Thyroid gland (tissue), 4 donors: ENCODE results near the gene SAMD4A. TPM values are rescaled to one million over a fixed set of nuclear protein-coding genes. Genes with fewer than 3 reads are reported as not detected.

ENCODE experiments used
- DNase-seq, 2 donors: peaks; one replicate each; pipeline ENCODE4 v3.0.0-alpha.2; 2019
- H3K27ac ChIP-seq, 3 donors: fragments of 200-600 bp; sonication (generic); 1 replicate in 2 of 3; 2 replicates in 1 of 3; pipeline ENCODE4 v1.5.1; 2016 to 2019; ENCODE audit warnings: mild to moderate bottlenecking in 1 of 3, moderate library complexity in 1 of 3
- H3K27me3 ChIP-seq: fragments of 200-600 bp; sonication (generic); one replicate; pipeline ENCODE4 v1.5.1; 2019
- H3K36me3 ChIP-seq, 2 donors: fragments of 200-600 bp; sonication (generic); one replicate each; pipeline ENCODE4 v1.5.1; 2016 to 2019
- H3K4me1 ChIP-seq, 2 donors: fragments of 200-600 bp; sonication (generic); one replicate each; pipeline ENCODE4 v1.5.1; 2017 to 2019
- H3K4me3 ChIP-seq, 3 donors: fragments of 200-600 bp; sonication (generic); replicated peaks in 1 of 3; 1 replicate in 2 of 3; 2 replicates in 1 of 3; pipeline ENCODE4 v1.5.1; 2016; ENCODE audit warnings: mild to moderate bottlenecking in 1 of 3
- H3K9me3 ChIP-seq: fragments of 200-600 bp; sonication (generic); one replicate; pipeline ENCODE4 v1.5.1; 2017
- POLR2A ChIP-seq, 2 donors: fragments of 450-650 bp; IDR thresholded peaks; one replicate each; pipeline ENCODE4 v1.6.1; 2017; ENCODE audit warnings: antibody characterized with exemption in 2 of 2, mild to moderate bottlenecking in 2 of 2, moderate library complexity in 1 of 2
- WGBS, 2 donors: methylation state at CpG; one replicate each; pipeline ENCODE4 v1.1.5; 2017; 5-methylcytosine and 5-hydroxymethylcytosine counted together
- intact Hi-C: fragments of 100-400 bp; cut with DNase I; formaldehyde crosslinking; loops from one replicate; pipeline ENCODE4 v1.15.1; 2023
- total RNA-seq, 4 donors: library from RNA; depleted of rRNA; stranded (reverse); fragments of >200 nt; gene quantifications; one replicate each; pipeline ENCODE4 v1.2.3, GENCODE V29; 2016
- TF ChIP-seq, protein P1 (sequence below), 6 experiments: fragments of 200-600 bp in 3 of 6; fragments of 450-650 bp in 3 of 6; sonication (generic) in 3 of 6; IDR thresholded peaks; one replicate each; pipeline ENCODE4 v1.5.1; 2016 to 2019; ENCODE audit warnings: antibody characterized with exemption in 6 of 6, mild to moderate bottlenecking in 2 of 6, inconsistent platforms in 1 of 6, moderate library complexity in 1 of 6

SAMD4A gene
- total RNA-seq, 4 donors from 2014 or later: 12.6 to 32.7 (median 17.6) TPM

DNA sequence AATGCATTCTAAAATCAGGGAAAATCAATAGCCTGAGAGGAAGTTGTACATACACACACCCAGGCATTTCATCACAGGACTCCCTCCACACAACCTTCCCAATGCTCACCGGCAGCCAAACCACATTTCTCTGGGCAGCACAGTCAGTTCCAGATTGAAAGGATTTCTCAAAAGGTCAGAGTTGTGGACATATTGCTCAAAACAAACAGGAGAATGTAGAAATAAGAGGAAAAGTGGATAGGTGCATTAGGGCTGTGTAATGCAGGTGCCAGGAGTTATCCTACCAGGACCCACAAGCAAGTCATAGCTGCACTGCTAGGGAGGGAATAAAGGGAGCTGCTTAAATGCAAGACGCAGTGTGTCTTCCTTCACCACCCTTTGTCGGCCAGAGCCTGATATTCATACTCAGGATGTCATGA is 272.8 kb downstream of the SAMD4A start:
- no peaks in the 10 kb centered on the region for H3K36me3 ChIP-seq
- H3K27ac ChIP-seq: no peak overlapping the region
- no peak overlapping the region for H3K4me3 ChIP-seq
- WGBS, 2 donors: 71 to 76% methylated on average over 3 of the region's 3 CpGs
- H3K9me3 ChIP-seq: no peaks in the 10 kb centered on the region
- intact Hi-C loops: no loop called here
- H3K4me1 ChIP-seq: no peaks in the 10 kb centered on the region
- no peaks in the 10 kb centered on the region for H3K27me3 ChIP-seq
- no peak for DNase-seq
- no peak for TF ChIP-seq POLR2A (IDR thresholded peaks at IDR 0.05)
- TF ChIP-seq, protein P1, sequence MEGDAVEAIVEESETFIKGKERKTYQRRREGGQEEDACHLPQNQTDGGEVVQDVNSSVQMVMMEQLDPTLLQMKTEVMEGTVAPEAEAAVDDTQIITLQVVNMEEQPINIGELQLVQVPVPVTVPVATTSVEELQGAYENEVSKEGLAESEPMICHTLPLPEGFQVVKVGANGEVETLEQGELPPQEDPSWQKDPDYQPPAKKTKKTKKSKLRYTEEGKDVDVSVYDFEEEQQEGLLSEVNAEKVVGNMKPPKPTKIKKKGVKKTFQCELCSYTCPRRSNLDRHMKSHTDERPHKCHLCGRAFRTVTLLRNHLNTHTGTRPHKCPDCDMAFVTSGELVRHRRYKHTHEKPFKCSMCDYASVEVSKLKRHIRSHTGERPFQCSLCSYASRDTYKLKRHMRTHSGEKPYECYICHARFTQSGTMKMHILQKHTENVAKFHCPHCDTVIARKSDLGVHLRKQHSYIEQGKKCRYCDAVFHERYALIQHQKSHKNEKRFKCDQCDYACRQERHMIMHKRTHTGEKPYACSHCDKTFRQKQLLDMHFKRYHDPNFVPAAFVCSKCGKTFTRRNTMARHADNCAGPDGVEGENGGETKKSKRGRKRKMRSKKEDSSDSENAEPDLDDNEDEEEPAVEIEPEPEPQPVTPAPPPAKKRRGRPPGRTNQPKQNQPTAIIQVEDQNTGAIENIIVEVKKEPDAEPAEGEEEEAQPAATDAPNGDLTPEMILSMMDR (IDR thresholded peaks at IDR 0.05): no peak

DNA sequence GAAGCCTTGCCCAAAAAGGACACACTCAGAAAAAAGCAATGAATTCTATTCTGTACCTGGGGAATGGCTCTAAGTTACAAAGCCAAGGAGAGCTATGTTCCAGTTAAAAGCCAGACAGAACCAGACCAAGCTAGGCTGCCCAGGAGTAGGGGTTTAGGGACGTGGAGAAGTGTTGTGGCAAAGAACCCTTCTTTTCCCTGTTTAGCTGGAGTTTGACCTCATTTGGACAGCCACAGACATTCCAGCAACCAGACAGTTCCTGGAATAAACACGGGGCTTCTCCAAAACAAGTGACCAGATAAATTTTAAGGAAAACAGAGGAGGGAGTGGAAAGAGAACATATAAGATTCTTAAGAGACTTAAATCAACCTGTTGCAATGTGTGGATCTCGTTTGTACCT is 273.4 kb downstream of the SAMD4A start:
- TF ChIP-seq POLR2A (IDR thresholded peaks at IDR 0.05): no peak
- TF ChIP-seq, protein P1 (IDR thresholded peaks at IDR 0.05): no peak
- Histone ChIP-seq H3K36me3 (no peaks in the 10 kb centered on the region), H3K9me3 (no peaks in the 10 kb centered on the region), H3K4me3 (no peak overlapping the region), H3K4me1 (no peaks in the 10 kb centered on the region), H3K27me3 (no peaks in the 10 kb centered on the region), H3K27ac (no peak overlapping the region)
- DNase-seq: no peak
- 78 to 85% methylated on average over 3 of the region's 3 CpGs for WGBS, 2 donors
- intact Hi-C loops: no loop called here

GRCh38 chr14:54840798-54841197 is 273.9 kb downstream of the SAMD4A start:
- H3K27ac ChIP-seq: no peak overlapping the region
- TF ChIP-seq, protein P1 (IDR thresholded peaks at IDR 0.05): no peak
- TF ChIP-seq POLR2A (IDR thresholded peaks at IDR 0.05): no peak
- 97 to 100% methylated on average over 1 of the region's 1 CpG for WGBS, 2 donors
- H3K9me3 ChIP-seq: no peaks in the 10 kb centered on the region
- no peaks in the 10 kb centered on the region for H3K4me1 ChIP-seq
- intact Hi-C loops: no loop called here
- no peaks in the 10 kb centered on the region for H3K27me3 ChIP-seq
- H3K36me3 ChIP-seq: no peaks in the 10 kb centered on the region
- DNase-seq: no peak
- H3K4me3 ChIP-seq: no peak overlapping the region

Other genes with a start within 250 kb of the SAMD4A start
- 1 to 10 TPM in 3 of 4 donors, under 1 TPM in 1; 0.78 to 8.2 (median 4.9) TPM for gene CDKN3, start 170.1 kb upstream of the SAMD4A start, total RNA-seq
- 100 to 1,000 TPM in 3 of 4 donors, 10 to 100 TPM in 1; 52.0 to 167 (median 108) TPM for gene CNIH1, start 125.8 kb upstream of the SAMD4A start, total RNA-seq
- 10 to 100 TPM; 43.9 to 73.1 (median 57.4) TPM for gene GMFB, start 78.1 kb upstream of the SAMD4A start, total RNA-seq
- 10 to 100 TPM; 21.7 to 42.6 (median 25.8) TPM for gene CGRRF1, start 57.2 kb upstream of the SAMD4A start, total RNA-seq